GM19193 (cell line): ENCODE results near the gene SLC2A4.

Source experiments
- POLR2A ChIP-seq: IDR thresholded peaks from 4 replicates; pipeline ENCODE4 v1.6.1; 2011; ENCODE audit not compliant: insufficient read depth, insufficient read length; ENCODE audit errors: extremely low read depth

The SLC2A4 gene

GRCh38 chr17:7281074-7281952, at the start of gene SLC2A4:
Gene SLC2A4 (plus strand): TSS chr17:7281718. CDS start chr17:7281935, 217 bp downstream.
- TF ChIP-seq POLR2A = peak; percentile 8

- TF ChIP-seq POLR2A = no peak
These were observed 49.4 kb upstream of the SLC2A4 start for GRCh38 chr17:7232114-7232513.

GRCh38 chr17:7233701-7234082, 47.8 kb upstream of the SLC2A4 start:
- no peak for TF ChIP-seq POLR2A

- peak; percentile 77 for TF ChIP-seq POLR2A
These were observed 47.2 kb upstream of the SLC2A4 start, which contains the start of gene DVL2 for GRCh38 chr17:7234083-7234951. Gene DVL2 (minus strand): TSS chr17:7234517. CDS start chr17:7234262, 255 bp downstream.

GRCh38 chr17:7235693-7236665, 45.5 kb upstream of the SLC2A4 start:
- TF ChIP-seq POLR2A = no peak

GRCh38 chr17:7236808-7237207, 44.7 kb upstream of the SLC2A4 start:
- TF ChIP-seq POLR2A = no peak

- TF ChIP-seq POLR2A = no peak
These were observed 44.2 kb upstream of the SLC2A4 start for GRCh38 chr17:7237266-7237760.

GRCh38 chr17:7237761-7238419, 43.6 kb upstream of the SLC2A4 start:
- peak; percentile 50 for TF ChIP-seq POLR2A

- no peak for TF ChIP-seq POLR2A
These were observed 43.0 kb upstream of the SLC2A4 start for GRCh38 chr17:7238420-7239090.

GRCh38 chr17:7239091-7240027, 42.2 kb upstream of the SLC2A4 start, which contains the start of gene PHF23:
Gene PHF23 (minus strand): TSS chr17:7239457. CDS start chr17:7239279, 178 bp downstream.
- TF ChIP-seq POLR2A = no peak

- no peak for TF ChIP-seq POLR2A
These were observed 41.1 kb upstream of the SLC2A4 start for GRCh38 chr17:7240375-7240774.
